ENCODE data around the gene CSGALNACT2. TPM values are rescaled to one million over a fixed set of nuclear protein-coding genes. Genes with fewer than 3 reads are reported as not detected.

Gene CSGALNACT2
- polyA plus RNA-seq, 2 donors = 2.0 to 3.4 TPM

DNA sequence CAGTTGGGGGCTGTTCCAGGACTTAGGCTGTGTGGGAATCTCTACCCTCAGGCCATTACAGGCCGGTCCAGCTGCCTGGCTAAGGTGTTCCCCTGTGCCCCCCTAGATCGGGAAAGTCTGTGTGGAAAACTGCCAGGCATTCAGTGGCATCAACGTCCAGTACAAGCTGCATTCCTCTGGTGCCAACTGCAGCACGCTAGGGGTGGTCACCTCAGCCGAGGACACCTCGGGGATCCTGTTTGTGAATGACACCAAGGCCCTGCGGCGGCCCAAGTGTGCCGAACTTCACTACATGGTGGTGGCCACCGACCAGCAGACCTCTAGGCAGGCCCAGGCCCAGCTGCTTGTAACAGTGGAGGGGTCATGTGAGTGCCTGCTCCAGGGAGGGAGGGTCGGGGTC, 27.1 kb upstream of the CSGALNACT2 start:
- H3K4me1 ChIP-seq (ENCODE audit: control insufficient read depth in 2 of 2, insufficient read depth in 2 of 2, low read length in 1 of 2) = no peaks in the 10 kb centered on the region
- no peaks in the 10 kb centered on the region for H3K27me3 ChIP-seq (ENCODE audit: control insufficient read depth in 1 of 2, insufficient read depth in 2 of 2, low read length in 2 of 2)
- WGBS, 2 donors = 83 to 84% methylated on average over 11 of the region's 11 CpGs
- H3K36me3 ChIP-seq (ENCODE audit: control insufficient read depth in 2 of 2, insufficient read depth in 2 of 2, low read length in 1 of 2) = no peaks in the 10 kb centered on the region
- H3K27ac ChIP-seq (ENCODE audit: low read depth in 2 of 2, low read length in 1 of 2) = no peak overlapping the region
- no peak overlapping the region for H3K4me3 ChIP-seq (ENCODE audit: low read depth in 1 of 2, low read length in 2 of 2)
- no peaks in the 10 kb centered on the region for H3K9me3 ChIP-seq (ENCODE audit: control insufficient read depth in 2 of 2, insufficient read depth in 1 of 2, low read depth in 1 of 2, low read length in 1 of 2)

DNA sequence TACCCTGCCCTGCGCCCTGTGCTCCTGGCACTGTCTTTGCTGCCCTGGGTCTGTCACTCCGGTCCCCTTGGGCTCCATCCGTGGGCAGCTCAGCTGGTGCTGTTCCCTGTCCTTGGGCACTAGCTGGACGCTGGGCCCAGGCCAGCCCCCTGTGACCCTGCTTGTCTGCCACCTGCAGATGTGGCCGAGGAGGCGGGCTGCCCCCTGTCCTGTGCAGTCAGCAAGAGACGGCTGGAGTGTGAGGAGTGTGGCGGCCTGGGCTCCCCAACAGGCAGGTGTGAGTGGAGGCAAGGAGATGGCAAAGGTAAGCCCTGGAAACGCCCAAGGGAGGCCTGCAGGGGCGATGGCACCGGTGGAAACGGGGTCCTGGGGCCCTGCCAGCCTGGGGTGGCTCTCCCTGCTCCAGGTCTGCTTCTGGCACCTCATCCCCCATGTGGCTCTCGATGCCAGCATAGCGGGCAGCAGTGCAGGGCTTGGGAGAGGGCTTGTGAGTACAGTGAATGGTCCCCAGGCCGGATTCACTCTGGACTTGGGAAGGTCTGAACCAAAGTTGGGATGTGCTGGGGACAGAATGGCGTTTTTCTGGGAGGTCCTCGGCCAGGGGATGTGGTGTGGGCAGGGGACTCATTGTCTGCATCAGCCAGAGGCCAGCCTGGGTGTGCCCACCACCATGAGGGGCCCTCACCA, 26.2 kb upstream of the CSGALNACT2 start:
- no peaks in the 10 kb centered on the region for H3K27me3 ChIP-seq (ENCODE audit: control insufficient read depth in 1 of 2, insufficient read depth in 2 of 2, low read length in 2 of 2)
- no peak overlapping the region for H3K4me3 ChIP-seq (ENCODE audit: low read depth in 1 of 2, low read length in 2 of 2)
- H3K9me3 ChIP-seq (ENCODE audit: control insufficient read depth in 2 of 2, insufficient read depth in 1 of 2, low read depth in 1 of 2, low read length in 1 of 2) = no peaks in the 10 kb centered on the region
- H3K27ac ChIP-seq (ENCODE audit: low read depth in 2 of 2, low read length in 1 of 2) = no peak overlapping the region
- 85 to 89% methylated on average over 16 to 17 of the region's 17 CpGs for WGBS, 2 donors
- H3K4me1 ChIP-seq (ENCODE audit: control insufficient read depth in 2 of 2, insufficient read depth in 2 of 2, low read length in 1 of 2) = no peaks in the 10 kb centered on the region
- H3K36me3 ChIP-seq (ENCODE audit: control insufficient read depth in 2 of 2, insufficient read depth in 2 of 2, low read length in 1 of 2) = no peaks in the 10 kb centered on the region

DNA sequence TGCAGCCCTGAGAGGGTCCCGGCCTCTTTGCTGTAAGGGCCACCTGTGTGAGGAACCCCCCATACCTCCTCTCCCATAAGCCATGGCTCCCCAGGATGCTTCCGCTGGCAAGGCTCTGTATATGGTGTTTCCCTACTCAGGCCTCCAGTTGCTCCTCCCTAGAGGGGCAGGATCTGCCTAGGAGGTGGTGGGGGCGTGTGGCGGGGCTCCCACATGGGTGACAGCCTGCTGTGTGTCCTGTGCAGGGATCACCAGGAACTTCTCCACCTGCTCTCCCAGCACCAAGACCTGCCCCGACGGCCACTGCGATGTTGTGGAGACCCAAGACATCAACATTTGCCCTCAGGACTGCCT, 25.7 kb upstream of the CSGALNACT2 start:
- no peak overlapping the region for H3K4me3 ChIP-seq (ENCODE audit: low read depth in 1 of 2, low read length in 2 of 2)
- no peaks in the 10 kb centered on the region for H3K9me3 ChIP-seq (ENCODE audit: control insufficient read depth in 2 of 2, insufficient read depth in 1 of 2, low read depth in 1 of 2, low read length in 1 of 2)
- no peak overlapping the region for H3K27ac ChIP-seq (ENCODE audit: low read depth in 2 of 2, low read length in 1 of 2)
- H3K4me1 ChIP-seq (ENCODE audit: control insufficient read depth in 2 of 2, insufficient read depth in 2 of 2, low read length in 1 of 2) = no peaks in the 10 kb centered on the region
- 93 to 95% methylated on average over 7 of the region's 7 CpGs for WGBS, 2 donors
- H3K36me3 ChIP-seq (ENCODE audit: control insufficient read depth in 2 of 2, insufficient read depth in 2 of 2, low read length in 1 of 2) = no peaks in the 10 kb centered on the region
- no peaks in the 10 kb centered on the region for H3K27me3 ChIP-seq (ENCODE audit: control insufficient read depth in 1 of 2, insufficient read depth in 2 of 2, low read length in 2 of 2)

DNA sequence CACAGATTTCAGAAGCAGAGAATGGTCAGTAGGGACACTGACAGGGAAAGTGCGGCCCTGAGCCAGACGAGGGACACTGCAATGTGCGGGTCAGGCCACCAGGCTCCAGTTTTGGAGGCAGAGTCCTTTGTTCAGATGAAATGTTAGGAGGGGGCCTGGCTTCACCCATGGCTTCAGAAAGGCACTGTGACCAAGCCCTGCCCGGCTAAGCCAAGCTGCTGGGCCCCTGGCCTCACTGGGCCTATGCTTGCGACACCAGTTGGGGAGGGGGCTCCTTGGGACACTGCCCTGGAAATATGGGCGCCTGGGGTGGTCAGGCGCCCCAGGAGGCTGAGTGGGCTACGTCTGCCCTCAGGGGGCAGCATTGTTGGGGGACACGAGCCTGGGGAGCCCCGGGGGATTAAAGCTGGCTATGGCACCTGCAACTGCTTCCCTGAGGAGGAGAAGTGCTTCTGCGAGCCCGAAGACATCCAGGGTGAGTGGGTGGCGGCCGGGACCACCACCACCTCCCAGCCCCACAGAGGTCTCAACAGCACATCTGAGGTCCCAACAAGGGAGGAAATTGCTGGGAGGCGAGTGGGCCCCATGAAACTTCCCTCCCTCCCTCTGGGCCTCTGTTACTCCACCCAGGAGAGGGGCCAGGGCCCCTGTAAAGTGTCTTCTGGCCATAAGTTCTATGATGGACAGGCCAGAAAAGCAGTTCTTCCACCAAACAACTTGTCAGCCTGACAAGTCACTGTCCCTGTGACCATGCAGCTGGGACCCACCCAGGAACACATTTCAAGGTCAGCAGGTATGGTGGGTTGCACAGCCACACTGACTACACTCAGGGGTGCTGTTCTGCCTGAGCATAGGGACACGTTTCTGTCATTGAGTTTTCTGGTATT, 24.8 kb upstream of the CSGALNACT2 start:
- H3K27ac ChIP-seq (ENCODE audit: low read depth in 2 of 2, low read length in 1 of 2) = no peak overlapping the region
- no peaks in the 10 kb centered on the region for H3K36me3 ChIP-seq (ENCODE audit: control insufficient read depth in 2 of 2, insufficient read depth in 2 of 2, low read length in 1 of 2)
- H3K27me3 ChIP-seq (ENCODE audit: control insufficient read depth in 1 of 2, insufficient read depth in 2 of 2, low read length in 2 of 2) = no peaks in the 10 kb centered on the region
- 87 to 88% methylated on average over 16 of the region's 16 CpGs for WGBS, 2 donors
- H3K4me3 ChIP-seq (ENCODE audit: low read depth in 1 of 2, low read length in 2 of 2) = no peak overlapping the region
- no peaks in the 10 kb centered on the region for H3K4me1 ChIP-seq (ENCODE audit: control insufficient read depth in 2 of 2, insufficient read depth in 2 of 2, low read length in 1 of 2)
- no peaks in the 10 kb centered on the region for H3K9me3 ChIP-seq (ENCODE audit: control insufficient read depth in 2 of 2, insufficient read depth in 1 of 2, low read depth in 1 of 2, low read length in 1 of 2)

DNA sequence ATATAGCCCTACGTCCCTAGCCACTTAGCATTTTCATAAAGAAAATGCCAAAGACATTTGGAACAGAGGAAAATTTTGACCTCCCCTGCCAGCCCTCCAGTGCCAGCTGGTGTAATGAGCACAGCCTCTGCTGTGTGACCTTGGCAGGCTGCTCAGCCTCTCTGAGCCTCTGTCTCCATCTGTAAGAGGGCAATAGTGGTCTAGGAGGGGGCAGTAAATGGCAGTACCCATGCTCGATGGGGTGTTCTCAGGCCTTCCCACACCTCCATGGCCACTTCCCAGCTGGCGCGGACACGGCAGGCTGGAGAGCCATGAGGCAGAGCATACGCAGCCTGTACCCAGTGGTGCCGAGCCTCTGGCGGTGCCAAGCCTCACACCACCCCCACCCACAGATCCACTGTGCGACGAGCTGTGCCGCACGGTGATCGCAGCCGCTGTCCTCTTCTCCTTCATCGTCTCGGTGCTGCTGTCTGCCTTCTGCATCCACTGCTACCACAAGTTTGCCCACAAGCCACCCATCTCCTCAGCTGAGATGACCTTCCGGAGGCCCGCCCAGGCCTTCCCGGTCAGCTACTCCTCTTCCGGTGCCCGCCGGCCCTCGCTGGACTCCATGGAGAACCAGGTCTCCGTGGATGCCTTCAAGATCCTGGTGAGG, 24.0 kb upstream of the CSGALNACT2 start:
- Histone ChIP-seq H3K36me3 (ENCODE audit: control insufficient read depth in 2 of 2, insufficient read depth in 2 of 2, low read length in 1 of 2) (no peaks in the 10 kb centered on the region), H3K27ac (ENCODE audit: low read depth in 2 of 2, low read length in 1 of 2) (no peak overlapping the region), H3K4me3 (ENCODE audit: low read depth in 1 of 2, low read length in 2 of 2) (no peak overlapping the region), H3K9me3 (ENCODE audit: control insufficient read depth in 2 of 2, insufficient read depth in 1 of 2, low read depth in 1 of 2, low read length in 1 of 2) (no peaks in the 10 kb centered on the region), H3K4me1 (ENCODE audit: control insufficient read depth in 2 of 2, insufficient read depth in 2 of 2, low read length in 1 of 2) (no peaks in the 10 kb centered on the region), H3K27me3 (ENCODE audit: control insufficient read depth in 1 of 2, insufficient read depth in 2 of 2, low read length in 2 of 2) (no peaks in the 10 kb centered on the region)
- 89 to 91% methylated on average over 24 of the region's 24 CpGs for WGBS, 2 donors

DNA sequence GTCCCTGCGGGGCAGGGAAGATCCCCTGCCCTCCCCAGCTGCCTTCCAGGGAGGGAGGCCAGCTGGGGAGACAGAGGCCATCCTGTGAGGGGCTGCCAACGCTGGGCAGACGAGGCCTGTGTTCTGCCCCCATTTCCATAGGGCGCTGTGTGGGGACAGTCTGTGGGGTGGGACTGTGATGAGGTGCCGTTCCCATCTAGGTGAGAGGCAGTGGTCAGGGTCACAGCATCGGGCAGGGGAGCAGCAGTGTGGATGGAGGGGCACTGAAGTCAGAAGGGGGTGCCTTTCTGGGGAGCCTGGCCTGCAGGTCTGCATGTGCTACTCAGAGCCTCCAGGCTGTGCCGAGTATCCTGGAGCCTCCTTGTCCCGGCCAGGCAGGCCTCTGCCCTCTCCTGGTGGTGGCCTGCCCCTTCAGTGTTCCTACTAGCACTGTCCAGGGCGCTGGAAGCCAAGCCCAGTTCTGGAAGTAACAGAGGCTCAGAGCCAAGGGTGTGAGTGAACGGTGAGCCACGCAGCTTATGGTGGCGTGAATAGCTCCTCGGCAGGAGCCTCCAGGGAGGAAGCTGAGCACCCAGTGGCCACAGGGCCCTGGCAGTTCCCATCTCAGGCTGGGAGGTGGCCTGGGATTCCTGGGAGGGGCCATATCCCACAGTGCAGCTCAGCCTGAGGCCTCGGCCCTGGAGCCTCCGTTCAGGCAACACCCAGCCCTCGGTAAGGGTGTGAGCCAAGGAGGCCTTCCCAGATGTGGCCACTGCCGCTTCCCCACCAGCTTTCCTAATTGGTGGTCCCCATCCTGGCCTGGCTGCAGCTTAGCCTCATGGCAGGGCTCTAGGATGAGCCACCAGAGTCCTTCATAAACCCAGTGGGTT, 23.3 kb upstream of the CSGALNACT2 start:
- Histone ChIP-seq H3K27ac (ENCODE audit: low read depth in 2 of 2, low read length in 1 of 2) (no peak overlapping the region), H3K27me3 (ENCODE audit: control insufficient read depth in 1 of 2, insufficient read depth in 2 of 2, low read length in 2 of 2) (no peaks in the 10 kb centered on the region), H3K9me3 (ENCODE audit: control insufficient read depth in 2 of 2, insufficient read depth in 1 of 2, low read depth in 1 of 2, low read length in 1 of 2) (no peaks in the 10 kb centered on the region), H3K4me1 (ENCODE audit: control insufficient read depth in 2 of 2, insufficient read depth in 2 of 2, low read length in 1 of 2) (no peaks in the 10 kb centered on the region), H3K36me3 (ENCODE audit: control insufficient read depth in 2 of 2, insufficient read depth in 2 of 2, low read length in 1 of 2) (no peaks in the 10 kb centered on the region), H3K4me3 (ENCODE audit: low read depth in 1 of 2, low read length in 2 of 2) (no peak overlapping the region)
- 76 to 82% methylated on average over 17 of the region's 17 CpGs for WGBS, 2 donors

DNA sequence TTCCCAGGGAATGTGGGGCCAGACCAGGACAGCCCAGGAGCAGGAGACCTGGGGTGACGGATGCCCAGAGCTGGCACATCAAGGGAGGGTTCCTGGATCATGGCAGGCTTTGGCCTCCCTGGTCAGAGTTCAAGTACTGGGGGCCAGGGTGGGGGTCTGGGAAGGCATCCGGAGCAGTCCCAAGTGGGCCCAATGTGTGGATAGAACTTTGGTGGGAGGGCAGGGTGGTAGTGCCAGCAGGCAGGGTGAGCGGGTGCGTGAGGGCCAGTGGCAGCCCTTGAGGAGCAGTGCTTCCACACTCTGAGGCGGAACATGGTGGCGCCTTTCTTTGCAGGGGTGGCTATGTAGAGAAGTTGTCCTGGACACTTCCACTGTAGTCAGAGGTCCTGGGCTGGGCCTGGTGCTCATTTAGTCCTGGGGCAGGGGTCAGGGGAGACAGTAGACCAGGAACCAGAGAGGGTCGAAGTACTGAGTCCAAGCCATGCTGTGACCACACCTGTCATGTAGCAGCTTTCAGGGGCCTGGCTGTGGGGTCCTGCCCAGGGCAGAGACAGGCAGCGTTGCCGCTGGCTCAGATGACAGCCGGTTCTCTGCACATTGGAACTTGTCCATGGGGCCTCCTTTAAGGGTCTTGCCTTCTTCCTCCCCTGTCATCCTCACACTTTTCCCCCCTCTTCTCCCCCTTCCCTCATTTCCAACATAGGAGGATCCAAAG, 22.2 kb upstream of the CSGALNACT2 start:
- Histone ChIP-seq H3K36me3 (ENCODE audit: control insufficient read depth in 2 of 2, insufficient read depth in 2 of 2, low read length in 1 of 2) (no peaks in the 10 kb centered on the region), H3K4me1 (ENCODE audit: control insufficient read depth in 2 of 2, insufficient read depth in 2 of 2, low read length in 1 of 2) (no peaks in the 10 kb centered on the region), H3K27me3 (ENCODE audit: control insufficient read depth in 1 of 2, insufficient read depth in 2 of 2, low read length in 2 of 2) (no peaks in the 10 kb centered on the region), H3K9me3 (ENCODE audit: control insufficient read depth in 2 of 2, insufficient read depth in 1 of 2, low read depth in 1 of 2, low read length in 1 of 2) (no peaks in the 10 kb centered on the region), H3K4me3 (ENCODE audit: low read depth in 1 of 2, low read length in 2 of 2) (no peak overlapping the region), H3K27ac (ENCODE audit: low read depth in 2 of 2, low read length in 1 of 2) (no peak overlapping the region)
- WGBS, 2 donors = 87 to 89% methylated on average over 10 of the region's 10 CpGs

DNA sequence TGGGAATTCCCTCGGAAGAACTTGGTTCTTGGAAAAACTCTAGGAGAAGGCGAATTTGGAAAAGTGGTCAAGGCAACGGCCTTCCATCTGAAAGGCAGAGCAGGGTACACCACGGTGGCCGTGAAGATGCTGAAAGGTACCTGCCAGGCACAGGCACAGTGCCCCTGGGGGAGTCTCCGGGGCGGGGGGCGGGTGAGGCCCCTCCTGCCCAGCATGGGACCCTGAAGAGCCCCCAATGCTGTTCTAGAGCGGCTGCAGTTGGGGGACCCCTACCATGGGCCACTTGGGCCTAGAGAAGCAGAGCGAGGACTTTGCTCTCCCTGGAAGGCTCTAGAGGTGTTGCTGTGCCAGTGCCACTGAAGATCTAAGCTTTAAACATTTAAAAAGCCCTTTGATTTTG, 21.6 kb upstream of the CSGALNACT2 start:
- Histone ChIP-seq H3K4me3 (ENCODE audit: low read depth in 1 of 2, low read length in 2 of 2) (no peak overlapping the region), H3K36me3 (ENCODE audit: control insufficient read depth in 2 of 2, insufficient read depth in 2 of 2, low read length in 1 of 2) (no peaks in the 10 kb centered on the region), H3K9me3 (ENCODE audit: control insufficient read depth in 2 of 2, insufficient read depth in 1 of 2, low read depth in 1 of 2, low read length in 1 of 2) (no peaks in the 10 kb centered on the region), H3K27me3 (ENCODE audit: control insufficient read depth in 1 of 2, insufficient read depth in 2 of 2, low read length in 2 of 2) (no peaks in the 10 kb centered on the region), H3K27ac (ENCODE audit: low read depth in 2 of 2, low read length in 1 of 2) (no peak overlapping the region), H3K4me1 (ENCODE audit: control insufficient read depth in 2 of 2, insufficient read depth in 2 of 2, low read length in 1 of 2) (no peaks in the 10 kb centered on the region)
- WGBS, 2 donors = 80 to 88% methylated on average over 10 of the region's 10 CpGs
